Measurements from ENCODE around the gene SP110. TPM values are rescaled to one million over a fixed set of nuclear protein-coding genes. Genes with fewer than 3 reads are reported as not detected.
A peak's percentile ranks its signal among the peaks of the same experiment; 100 is the strongest.

SP110 gene
- total and polyA plus RNA-seq, 2 of the 4 experiments (the other 2 are of a cell fraction), result 9.3 to 10.2 TPM

DNA sequence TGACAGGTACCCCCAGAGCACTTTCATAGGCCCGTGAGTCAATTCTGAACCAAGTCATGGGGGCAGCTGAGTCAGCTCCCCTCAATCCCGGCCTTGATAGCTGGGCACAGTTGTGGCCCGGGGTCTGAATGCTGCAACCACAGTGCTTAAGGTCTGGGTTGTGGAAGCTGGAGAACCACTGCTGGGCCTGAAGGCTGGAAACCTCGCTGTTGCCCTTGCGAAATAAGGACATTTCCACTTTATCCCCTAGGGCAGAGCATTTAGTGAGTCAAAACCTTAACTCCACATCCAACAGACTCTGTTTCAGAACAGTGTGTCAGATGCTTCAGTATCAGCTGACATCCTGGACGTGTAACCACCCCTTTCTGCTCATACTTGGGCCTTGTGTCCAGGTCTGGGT, 58.6 kb downstream of the SP110 start:
- Histone ChIP-seq H2BK15ac (ENCODE audit: low read depth, low read length) (no peak overlapping the region), H3K9me3 (ENCODE audit: control insufficient read depth, insufficient read depth, low read length) (no peaks in the 10 kb centered on the region), H3K14ac (replicated peaks; ENCODE audit: low read depth, low read length) (no peak overlapping the region), H4K20me1 (ENCODE audit: insufficient read depth, low read length) (no peaks in the 10 kb centered on the region), H3K9ac (ENCODE audit: low read depth, low read length) (no peak overlapping the region), H3K27me3 (ENCODE audit: control insufficient read depth, insufficient read depth, low read length) (no peaks in the 10 kb centered on the region), H4K5ac (ENCODE audit: low read depth, low read length) (no peak overlapping the region), H3K79me1 (ENCODE audit: low read depth in 1 of 2, low read length in 2 of 2) (no peaks in the 10 kb centered on the region), H3K23ac (ENCODE audit: low read depth, low read length) (no peak overlapping the region), H3K4me3 (ENCODE audit: insufficient read depth, low read depth, low read length) (no peak overlapping the region), H2BK20ac (ENCODE audit: low read depth, low read length) (no peak overlapping the region), H2AFZ (replicated peaks; ENCODE audit: low read length, poor library complexity) (no peak overlapping the region), H4K91ac (ENCODE audit: insufficient read depth, low read depth, low read length) (no peak overlapping the region), H3K36me3 (ENCODE audit: control insufficient read depth, insufficient read depth, low read length) (no peaks in the 10 kb centered on the region), H2AK9ac (replicated peaks; ENCODE audit: low read depth, low read length, poor library complexity) (no peak overlapping the region), H2BK120ac (ENCODE audit: low read depth, low read length) (no peak overlapping the region), H3K27ac (ENCODE audit: insufficient read depth, low read length) (no peak overlapping the region), H3K18ac (ENCODE audit: low read depth, low read length) (no peak overlapping the region), H2BK5ac (ENCODE audit: low read depth, low read length, poor library complexity, severe bottlenecking) (no peak overlapping the region), H3K4me2 (ENCODE audit: low read depth, low read length) (no peak overlapping the region), H3K4me1 (ENCODE audit: control insufficient read depth, insufficient read depth, low read length) (no peaks in the 10 kb centered on the region), H4K8ac (ENCODE audit: low read depth in 2 of 2, low read length in 2 of 2) (no peak overlapping the region), H2AK5ac (ENCODE audit: low read depth, low read length) (no peak overlapping the region), H3K4ac (ENCODE audit: low read depth, low read length) (no peak overlapping the region), H3K56ac (ENCODE audit: extremely low read depth, insufficient read depth, low read length) (no peak overlapping the region), H3K9me1 (ENCODE audit: insufficient read depth, low read length) (no peaks in the 10 kb centered on the region)
- CTCF ChIA-PET, result interaction anchor here (1.1 kb wide), 1 partner anchor 94 kb away, joined by 3 read pairs; no protein-coding TSS in a partner anchor
- in situ Hi-C loops (cut with MboI; ENCODE audit: low sequenced_read_pairs), result loop anchor here (5.0 to 25.0 kb wide), 2 partner anchors 154 to 349 kb away; no protein-coding TSS in a partner anchor
- ATAC-seq (ENCODE audit: low read depth) (peak; percentile 41), DNase-seq (peak; percentile 48)
- intact Hi-C loops (cut with micrococcal nuclease), result loop anchor here (5.0 to 10.0 kb wide), 2 partner anchors 239 to 356 kb away; partner anchors contain the start of genes FBXO36 and TRIP12
- dilution Hi-C loops (cut with HindIII; ENCODE audit: low sequenced_read_pairs, unreplicated experiment), result no loop called here
- no TSS peak for BruUV-seq (replicated peaks)
- no peak for TF ChIP-seq MXI1 (IDR thresholded peaks at IDR 0.05; ENCODE audit: borderline replicate concordance, low read depth, low read length)
- no peak for TF ChIP-seq MAFK (IDR thresholded peaks at IDR 0.05; ENCODE audit: low read depth, low read length)
- no peak for TF ChIP-seq SMC3 (IDR thresholded peaks at IDR 0.05; ENCODE audit: low read depth, low read length)
- peak; percentile 71 for TF ChIP-seq CEBPB (IDR thresholded peaks at IDR 0.05; ENCODE audit: low read depth, low read length)
- no CpG with 5 or more reads among the region's 6 CpGs for WGBS, 2 experiments (ENCODE audit: extremely low coverage in 2 of 2, insufficient read length in 1 of 2)
- POLR2A ChIA-PET (ENCODE audit: unreplicated experiment), result no interaction called here
